Brain microvascular endothelial cell (primary cell): ENCODE data around the gene CCNT2.
A peak's percentile ranks its signal among the peaks of the same experiment; 100 is the strongest.

Experiments
- DNase-seq: peaks from one replicate; pipeline ENCODE4 v3.0.0-alpha.2; 2020
- H3K27ac ChIP-seq: fragments of 250-450 bp; sonication (Bioruptor Pico); 2 replicates; pipeline ENCODE4 v1.5.1; 2020; ENCODE audit warnings: mild to moderate bottlenecking, moderate library complexity
- H3K27me3 ChIP-seq: fragments of 250-450 bp; sonication (Bioruptor Pico); replicated peaks from 2 replicates; pipeline ENCODE4 v1.5.1; 2020; ENCODE audit warnings: mild to moderate bottlenecking
- H3K36me3 ChIP-seq: fragments of 250-450 bp; sonication (Bioruptor Pico); replicated peaks from 2 replicates; pipeline ENCODE4 v1.5.1; 2020; ENCODE audit warnings: mild to moderate bottlenecking
- H3K4me3 ChIP-seq: 2 replicates; pipeline ENCODE4 v1.5.1; 2011; ENCODE audit warnings: low read depth, mild to moderate bottlenecking, control low read depth, low read length, moderate library complexity
- in situ Hi-C: cut with HindIII; loops from 2 replicates; pipeline ENCODE4 v1.10.0; 2017; ENCODE audit warnings: low sequenced_read_pairs, low pct_ligation_motif_present
- TF ChIP-seq, protein P1 (sequence below): IDR thresholded peaks from 2 replicates; pipeline ENCODE4 v1.5.1; 2011; ENCODE audit warnings: low read depth, mild to moderate bottlenecking, moderate library complexity, low read length, control low read depth, inconsistent platforms; ENCODE audit errors: missing control alignments

Gene CCNT2

DNA sequence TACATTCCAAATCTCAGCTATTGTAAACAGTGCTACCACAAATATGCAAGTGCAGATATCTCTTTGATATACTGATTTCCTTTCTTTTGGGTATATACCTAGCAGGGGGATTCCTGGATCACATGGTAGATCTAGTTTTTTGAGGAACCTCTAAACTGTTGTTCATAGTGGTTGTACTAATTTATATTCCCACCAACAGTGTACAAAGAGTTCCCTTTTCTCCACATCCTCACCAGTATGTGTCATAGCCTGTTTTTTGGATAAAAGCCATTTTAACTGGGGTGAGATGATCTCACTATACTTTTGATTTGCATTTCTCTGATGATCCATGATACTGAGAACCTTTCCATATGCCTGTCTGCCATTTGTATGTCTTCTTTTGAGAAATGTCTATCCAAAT is 6.3 kb upstream of the CCNT2 start:
- TF ChIP-seq, protein P1, sequence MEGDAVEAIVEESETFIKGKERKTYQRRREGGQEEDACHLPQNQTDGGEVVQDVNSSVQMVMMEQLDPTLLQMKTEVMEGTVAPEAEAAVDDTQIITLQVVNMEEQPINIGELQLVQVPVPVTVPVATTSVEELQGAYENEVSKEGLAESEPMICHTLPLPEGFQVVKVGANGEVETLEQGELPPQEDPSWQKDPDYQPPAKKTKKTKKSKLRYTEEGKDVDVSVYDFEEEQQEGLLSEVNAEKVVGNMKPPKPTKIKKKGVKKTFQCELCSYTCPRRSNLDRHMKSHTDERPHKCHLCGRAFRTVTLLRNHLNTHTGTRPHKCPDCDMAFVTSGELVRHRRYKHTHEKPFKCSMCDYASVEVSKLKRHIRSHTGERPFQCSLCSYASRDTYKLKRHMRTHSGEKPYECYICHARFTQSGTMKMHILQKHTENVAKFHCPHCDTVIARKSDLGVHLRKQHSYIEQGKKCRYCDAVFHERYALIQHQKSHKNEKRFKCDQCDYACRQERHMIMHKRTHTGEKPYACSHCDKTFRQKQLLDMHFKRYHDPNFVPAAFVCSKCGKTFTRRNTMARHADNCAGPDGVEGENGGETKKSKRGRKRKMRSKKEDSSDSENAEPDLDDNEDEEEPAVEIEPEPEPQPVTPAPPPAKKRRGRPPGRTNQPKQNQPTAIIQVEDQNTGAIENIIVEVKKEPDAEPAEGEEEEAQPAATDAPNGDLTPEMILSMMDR = no peak
- Histone ChIP-seq H3K36me3 (no peaks in the 10 kb centered on the region), H3K27me3 (no peaks in the 10 kb centered on the region), H3K4me3 (no peak overlapping the region), H3K27ac (no peak overlapping the region)
- peak; percentile 35 for DNase-seq
- in situ Hi-C loops = no loop called here

DNA sequence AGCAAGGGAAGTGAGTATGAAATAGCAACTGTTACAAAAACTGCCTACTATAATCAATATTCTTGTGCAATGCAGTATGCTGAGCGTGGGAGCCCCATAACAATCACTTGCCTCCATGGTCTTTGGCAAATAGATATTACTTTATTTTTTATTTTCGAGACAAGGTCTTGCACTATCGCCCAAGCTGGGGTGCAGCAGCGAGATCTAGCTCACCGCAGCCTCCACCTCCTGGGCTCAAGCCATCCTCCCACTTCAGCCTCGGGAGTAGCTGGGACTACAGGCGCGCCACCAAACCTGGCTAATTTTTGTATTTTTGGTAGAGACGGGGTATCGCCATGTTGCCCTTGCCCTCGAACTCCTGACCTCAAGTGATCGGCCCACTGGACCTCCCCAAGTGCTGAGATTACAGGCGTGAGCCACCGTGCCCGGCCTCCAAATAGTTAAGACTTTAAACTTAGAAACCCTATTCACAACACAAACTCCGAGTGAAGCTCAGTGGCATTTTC is 1.2 kb upstream of the CCNT2 start:
- DNase-seq = no peak
- H3K27ac ChIP-seq = peak overlapping the region; percentile 70
- TF ChIP-seq, protein P1 = no peak
- in situ Hi-C loops = no loop called here
- no peaks in the 10 kb centered on the region for H3K27me3 ChIP-seq
- peak overlapping the region; percentile 96 for H3K4me3 ChIP-seq
- H3K36me3 ChIP-seq = no peaks in the 10 kb centered on the region

DNA sequence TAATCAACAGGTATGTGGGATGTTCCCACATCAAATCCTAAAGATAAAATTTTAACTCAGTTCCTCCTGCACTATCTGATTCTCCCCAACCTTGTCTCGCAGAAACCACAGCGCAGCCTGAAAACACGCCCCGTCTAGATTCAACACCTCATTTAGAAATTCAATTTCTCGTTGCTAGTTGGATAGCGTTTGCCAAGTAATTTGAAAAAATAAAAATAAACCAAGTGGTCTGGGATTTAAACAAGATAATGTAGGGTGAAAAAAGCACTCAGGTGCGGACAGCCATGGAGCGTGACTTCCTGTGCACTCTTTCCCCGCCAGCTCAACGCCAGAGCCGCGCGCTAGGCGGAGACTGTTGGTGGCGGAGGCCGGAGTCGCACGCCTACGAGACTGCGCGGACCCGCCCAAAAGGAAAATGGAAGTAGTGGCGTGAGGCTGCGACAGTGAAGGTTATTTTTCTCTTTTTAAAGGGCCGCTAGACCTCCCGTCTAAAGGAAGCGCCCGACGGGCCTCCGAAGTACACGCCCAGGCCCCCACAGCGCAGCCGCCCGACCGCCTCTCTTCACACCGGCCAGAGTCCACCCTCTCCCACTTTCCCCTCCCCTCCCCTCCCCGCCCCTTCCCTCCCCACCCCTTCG is 615 bp upstream of the CCNT2 start:
- TF ChIP-seq, protein P1 = peak; percentile 49
- in situ Hi-C loops = no loop called here
- H3K27ac ChIP-seq = peak overlapping the region; percentile 70
- no peak for DNase-seq
- no peaks in the 10 kb centered on the region for H3K36me3 ChIP-seq
- no peaks in the 10 kb centered on the region for H3K27me3 ChIP-seq
- H3K4me3 ChIP-seq = peak overlapping the region; percentile 96

DNA sequence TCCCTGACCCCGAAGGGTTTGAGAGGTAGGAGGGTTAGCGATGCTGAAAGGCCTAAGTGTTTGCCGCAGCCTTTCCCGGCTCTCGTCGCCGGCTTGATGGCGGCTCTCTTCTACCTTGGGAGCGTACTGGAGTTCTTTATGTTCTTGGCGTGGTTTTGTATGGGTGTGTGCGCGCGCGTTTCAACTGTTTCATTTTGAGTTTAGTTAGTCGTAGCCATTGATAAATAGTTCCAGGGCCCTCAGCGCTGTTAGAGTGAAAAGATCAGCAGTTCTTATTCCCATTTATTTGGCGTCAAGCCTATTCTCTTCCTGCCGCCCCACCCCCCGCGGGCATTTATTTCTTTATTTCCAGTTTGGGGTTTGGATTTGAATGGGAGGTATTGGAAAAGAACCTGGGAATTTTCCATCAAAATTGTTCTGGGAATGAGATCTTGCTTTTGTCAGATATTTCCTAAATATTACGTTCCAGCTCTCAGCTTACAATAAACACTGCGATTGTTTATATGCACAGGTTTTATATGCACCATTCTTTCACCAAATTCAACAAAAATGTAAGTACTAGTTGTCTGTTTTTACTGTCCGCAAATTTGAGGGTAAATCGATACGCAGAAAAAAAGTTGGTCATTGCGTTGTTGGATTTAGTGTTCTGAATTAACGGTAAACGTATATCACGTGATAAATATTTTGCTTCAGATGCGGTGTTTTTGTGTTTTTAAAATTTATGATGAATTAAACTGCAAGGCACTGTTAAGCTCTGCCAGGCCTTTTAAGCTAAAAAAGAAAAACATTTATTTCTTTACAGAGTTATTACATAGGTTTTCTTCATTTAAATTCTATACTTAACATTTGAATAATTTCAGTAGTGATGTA is 954 bp downstream of the CCNT2 start:
- Histone ChIP-seq H3K27ac (peak overlapping the region; percentile 90), H3K27me3 (no peaks in the 10 kb centered on the region), H3K4me3 (peak overlapping the region; percentile 96), H3K36me3 (no peaks in the 10 kb centered on the region)
- TF ChIP-seq, protein P1 = no peak
- in situ Hi-C loops = no loop called here
- DNase-seq = peak; percentile 13

DNA sequence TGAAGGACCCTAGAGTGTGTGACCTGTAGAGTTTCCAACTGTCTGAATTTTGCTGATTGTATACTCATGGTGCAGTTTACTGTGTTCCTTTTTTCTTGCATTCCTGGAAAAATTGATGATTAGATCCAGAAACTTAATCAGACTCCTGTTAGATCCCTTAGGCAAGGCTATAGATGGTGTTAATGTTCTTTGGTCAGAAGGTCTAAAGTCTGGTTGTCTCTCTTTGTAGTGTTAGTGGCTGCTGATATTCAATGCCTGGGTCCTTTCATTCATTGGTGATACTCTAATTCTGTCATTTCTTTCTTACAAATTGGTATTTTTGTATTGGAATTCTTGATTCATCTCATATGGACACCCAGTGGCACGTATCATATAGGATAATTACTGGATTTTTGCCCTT is 6.3 kb downstream of the CCNT2 start:
- in situ Hi-C loops = no loop called here

More for the DNA sequence above, 6.3 kb downstream of the CCNT2 start:
- no peak overlapping the region for H3K4me3 ChIP-seq
- no peaks in the 10 kb centered on the region for H3K27me3 ChIP-seq
- no peak overlapping the region for H3K27ac ChIP-seq
- TF ChIP-seq, protein P1 = no peak
- no peaks in the 10 kb centered on the region for H3K36me3 ChIP-seq
- DNase-seq = no peak
